Loucy (cell line): Measurements from ENCODE around the gene HOXB1.

Experiments used
- CTCF ChIP-seq: fragments of 200-600 bp; sonication (generic); conservative IDR thresholded peaks from 2 replicates; pipeline ENCODE4 v1.5.1; 2014; ENCODE audit warnings: mild to moderate bottlenecking, antibody characterized with exemption, low read length
- EZH2phosphoT487 ChIP-seq: fragments of 200-600 bp; IDR thresholded peaks from 2 replicates; pipeline ENCODE4 v1.6.1; 2018; ENCODE audit warnings: antibody characterized with exemption, mild to moderate bottlenecking, moderate library complexity, borderline replicate concordance

- TF ChIP-seq CTCF, result no peak
- TF ChIP-seq EZH2phosphoT487, result no peak
Measured at GRCh38 chr17:48486557-48486956, 44.3 kb downstream of the HOXB1 start.
